ENCODE measurements around the gene SLC12A7. TPM values are rescaled to one million over a fixed set of nuclear protein-coding genes. Genes with fewer than 3 reads are reported as not detected.

The SLC12A7 gene
- total RNA-seq, 2 experiments from 2014 or later = 10.1 to 10.8 TPM

GRCh38 chr5:1119312-1119831 lies 7.5 kb upstream of the SLC12A7 start:
- H3K27me3 Mint-ChIP-seq = peaks cover 2% of the 10 kb centered on the region

GRCh38 chr5:1118738-1119137 lies 6.9 kb upstream of the SLC12A7 start:
- H3K9me3 Mint-ChIP-seq = no peaks in the 10 kb centered on the region
- ChIA-PET CTCF (no interaction called here), POLR2A (no interaction called here)
- no peak for DNase-seq
- H3K27me3 Mint-ChIP-seq = no peaks in the 10 kb centered on the region
- intact Hi-C loops (cut with micrococcal nuclease) = no loop called here
- no peak overlapping the region for H3K4me3 Mint-ChIP-seq
- no peaks in the 10 kb centered on the region for H3K4me1 Mint-ChIP-seq (ENCODE audit: low read depth)
- no peaks in the 10 kb centered on the region for H3K36me3 Mint-ChIP-seq
- H3K27ac Mint-ChIP-seq = no peak overlapping the region

More at GRCh38 chr5:1119312-1119831, 7.5 kb upstream of the SLC12A7 start:
- Mint-ChIP-seq H3K9me3 (no peaks in the 10 kb centered on the region), H3K4me3 (no peak overlapping the region), H3K36me3 (no peaks in the 10 kb centered on the region), H3K27ac (no peak overlapping the region), H3K4me1 (ENCODE audit: low read depth) (no peaks in the 10 kb centered on the region)
- intact Hi-C loops (cut with micrococcal nuclease) = no loop called here
- DNase-seq = no peak
- ChIA-PET POLR2A (no interaction called here), CTCF (no interaction called here)

GRCh38 chr5:1118231-1118698 lies 6.4 kb upstream of the SLC12A7 start:
- intact Hi-C loops (cut with micrococcal nuclease) = no loop called here
- DNase-seq = no peak
- H3K27me3 Mint-ChIP-seq = no peaks in the 10 kb centered on the region
- H3K36me3 Mint-ChIP-seq = no peaks in the 10 kb centered on the region
- ChIA-PET POLR2A (no interaction called here), CTCF (no interaction called here)
- H3K27ac Mint-ChIP-seq = no peak overlapping the region
- no peaks in the 10 kb centered on the region for H3K4me1 Mint-ChIP-seq (ENCODE audit: low read depth)
- no peak overlapping the region for H3K4me3 Mint-ChIP-seq
- no peaks in the 10 kb centered on the region for H3K9me3 Mint-ChIP-seq

- Mint-ChIP-seq H3K36me3 (no peaks in the 10 kb centered on the region), H3K27me3 (no peaks in the 10 kb centered on the region), H3K4me1 (ENCODE audit: low read depth) (no peaks in the 10 kb centered on the region), H3K4me3 (no peak overlapping the region), H3K27ac (no peak overlapping the region), H3K9me3 (no peaks in the 10 kb centered on the region)
- ChIA-PET CTCF (no interaction called here), POLR2A (no interaction called here)
- intact Hi-C loops (cut with micrococcal nuclease) = no loop called here
- DNase-seq = no peak
Measured at GRCh38 chr5:1116977-1117376, 5.1 kb upstream of the SLC12A7 start.

GRCh38 chr5:1116109-1116740 lies 4.4 kb upstream of the SLC12A7 start:
- CTCF ChIA-PET = no interaction called here
- H3K27me3 Mint-ChIP-seq = no peaks in the 10 kb centered on the region
- no peak overlapping the region for H3K27ac Mint-ChIP-seq
- intact Hi-C loops (cut with micrococcal nuclease) = no loop called here
- no peaks in the 10 kb centered on the region for H3K9me3 Mint-ChIP-seq
- DNase-seq = no peak
- no peak overlapping the region for H3K4me3 Mint-ChIP-seq
- H3K36me3 Mint-ChIP-seq = no peaks in the 10 kb centered on the region
- POLR2A ChIA-PET = no interaction called here
- no peaks in the 10 kb centered on the region for H3K4me1 Mint-ChIP-seq (ENCODE audit: low read depth)

- no peaks in the 10 kb centered on the region for H3K27me3 Mint-ChIP-seq
- H3K36me3 Mint-ChIP-seq = no peaks in the 10 kb centered on the region
- H3K4me3 Mint-ChIP-seq = no peak overlapping the region
- no peak for DNase-seq
- ChIA-PET POLR2A (no interaction called here), CTCF (no interaction called here)
- H3K27ac Mint-ChIP-seq = no peak overlapping the region
- intact Hi-C loops (cut with micrococcal nuclease) = no loop called here
- H3K9me3 Mint-ChIP-seq = no peaks in the 10 kb centered on the region
- H3K4me1 Mint-ChIP-seq (ENCODE audit: low read depth) = peaks cover 6% of the 10 kb centered on the region
Measured at GRCh38 chr5:1115123-1115815, 3.4 kb upstream of the SLC12A7 start.

- CTCF ChIA-PET = no interaction called here
- intact Hi-C loops (cut with micrococcal nuclease) = no loop called here
Measured at GRCh38 chr5:1113805-1114586, 2.1 kb upstream of the SLC12A7 start.

GRCh38 chr5:1113332-1113690 lies 1.4 kb upstream of the SLC12A7 start:
- DNase-seq = no peak
- Mint-ChIP-seq H3K9me3 (no peaks in the 10 kb centered on the region), H3K27me3 (no peaks in the 10 kb centered on the region), H3K36me3 (no peaks in the 10 kb centered on the region), H3K27ac (no peak overlapping the region), H3K4me1 (ENCODE audit: low read depth) (peaks cover 11% of the 10 kb centered on the region), H3K4me3 (no peak overlapping the region)
- ChIA-PET POLR2A (no interaction called here), CTCF (no interaction called here)
- intact Hi-C loops (cut with micrococcal nuclease) = no loop called here

More at GRCh38 chr5:1113805-1114586, 2.1 kb upstream of the SLC12A7 start:
- Mint-ChIP-seq H3K27me3 (no peaks in the 10 kb centered on the region), H3K27ac (no peak overlapping the region), H3K4me1 (ENCODE audit: low read depth) (peaks cover 8% of the 10 kb centered on the region), H3K36me3 (no peaks in the 10 kb centered on the region), H3K4me3 (no peak overlapping the region), H3K9me3 (no peaks in the 10 kb centered on the region)
- POLR2A ChIA-PET = no interaction called here
- DNase-seq = no peak

GRCh38 chr5:1112596-1113331 lies 901 bp upstream of the SLC12A7 start:
- Mint-ChIP-seq H3K27me3 (no peaks in the 10 kb centered on the region), H3K27ac (no peak overlapping the region), H3K4me1 (ENCODE audit: low read depth) (peaks cover 15% of the 10 kb centered on the region), H3K4me3 (peak overlapping the region; percentile 41), H3K9me3 (no peaks in the 10 kb centered on the region), H3K36me3 (no peaks in the 10 kb centered on the region)
- CTCF ChIA-PET = no interaction called here
- intact Hi-C loops (cut with micrococcal nuclease) = no loop called here
- POLR2A ChIA-PET = no interaction called here
- DNase-seq = no peak

- H3K27me3 Mint-ChIP-seq = no peaks in the 10 kb centered on the region
- intact Hi-C loops (cut with micrococcal nuclease) = no loop called here
- H3K27ac Mint-ChIP-seq = peak overlapping the region; percentile 54
- H3K9me3 Mint-ChIP-seq = no peaks in the 10 kb centered on the region
- ChIA-PET CTCF (no interaction called here), POLR2A (no interaction called here)
- peak; percentile 32 for DNase-seq
- peak overlapping the region; percentile 79 for H3K4me3 Mint-ChIP-seq
- peaks cover 28% of the 10 kb centered on the region for H3K4me1 Mint-ChIP-seq (ENCODE audit: low read depth)
- H3K36me3 Mint-ChIP-seq = no peaks in the 10 kb centered on the region
Measured at GRCh38 chr5:1111241-1111726, 579 bp downstream of the SLC12A7 start.

GRCh38 chr5:1110307-1111240 lies 1.3 kb downstream of the SLC12A7 start:
- peaks cover 35% of the 10 kb centered on the region for H3K4me1 Mint-ChIP-seq (ENCODE audit: low read depth)
- no peaks in the 10 kb centered on the region for H3K27me3 Mint-ChIP-seq
- H3K4me3 Mint-ChIP-seq = peak overlapping the region; percentile 79
- peak; percentile 19 for DNase-seq
- H3K36me3 Mint-ChIP-seq = no peaks in the 10 kb centered on the region
- POLR2A ChIA-PET = no interaction called here
- H3K9me3 Mint-ChIP-seq = no peaks in the 10 kb centered on the region
- CTCF ChIA-PET = no interaction called here
- H3K27ac Mint-ChIP-seq = peak overlapping the region; percentile 54
- intact Hi-C loops (cut with micrococcal nuclease) = no loop called here

All from activated CD4-positive, alpha-beta memory T cell treated with anti-CD3 and anti-CD28 coated beads for 36 hours (primary cell).